ENCODE results near the gene PRSS3.

DNA sequence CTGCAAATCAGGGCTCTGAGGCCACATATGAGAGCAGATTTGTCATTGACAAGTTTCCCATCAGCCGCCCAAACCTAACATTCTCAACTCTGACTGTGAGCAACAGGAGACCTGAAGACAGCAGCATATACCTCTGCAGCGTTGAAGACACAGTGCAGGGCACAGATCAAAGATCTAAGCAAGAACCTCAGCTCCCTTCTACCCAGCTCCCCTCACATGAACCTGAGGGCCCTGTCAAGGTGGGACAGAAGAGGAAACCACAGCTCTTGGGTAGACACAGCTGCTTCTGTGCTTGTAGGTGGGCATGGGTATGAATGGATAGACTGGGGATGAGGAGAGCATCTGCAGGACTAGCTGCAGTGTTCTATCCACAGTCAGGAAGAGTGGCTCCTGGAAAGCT, 8.7 kb upstream of the PRSS3 start:
- TF ChIP-seq GATA3 (IDR thresholded peaks at IDR 0.05; ENCODE audit: low read depth, low read length) (no peak), GATA2 (IDR thresholded peaks at IDR 0.05; ENCODE audit: low read depth, low read length) (no peak)

Measured in SH-SY5Y (cell line).